Pancreas (tissue), 10 donors: ENCODE results near the gene CAB39L. TPM values are rescaled to one million over a fixed set of nuclear protein-coding genes. Genes with fewer than 3 reads are reported as not detected.

Experiments used
- ATAC-seq, 4 donors: fragments of 200-7000 bp; cut with Tn5 transposase; one replicate each; pipeline versions ENCODE4 v1.8.0 to v1.9.1; 2020; ENCODE audit warnings: mild to moderate bottlenecking in 4 of 4, moderate library complexity in 4 of 4
- DNase-seq, 6 donors: peaks; one replicate each; pipeline ENCODE4 v3.0.0-alpha.2; 2020
- FAIRE-seq: peaks from 2 replicates; lab custom pipeline; 2012; peaks lifted over from hg19 to GRCh38; lab: Jason Lieb, UNC
- H3K27ac ChIP-seq, 4 donors: fragments of 200-600 bp; sonication (generic); 1 replicate in 3 of 4; 2 replicates in 1 of 4; pipeline versions ENCODE4 v1.5.0 to v1.8.0; 2020
- H3K27me3 ChIP-seq, 4 donors: fragments of 200-600 bp; one replicate each; pipeline ENCODE4 v1.8.0; 2021
- H3K36me3 ChIP-seq, 3 donors: fragments of 200-600 bp; sonication (generic) in 1 of 3; one replicate each; pipeline versions ENCODE4 v1.5.0 to v1.8.0; 2020 to 2021
- H3K4me1 ChIP-seq, 3 donors: fragments of 200-600 bp; one replicate each; pipeline ENCODE4 v1.8.0; 2021
- H3K4me3 ChIP-seq, 4 donors: fragments of 200-600 bp; sonication (generic) in 2 of 4; one replicate each; pipeline versions ENCODE4 v1.5.0 to v1.8.0; 2020 to 2021
- H3K9me3 ChIP-seq, 4 donors: fragments of 200-600 bp; one replicate each; pipeline ENCODE4 v1.8.0; 2021
- WGBS, 2 donors: extraction: QIAGEN DNeasy Blood & Tissue Kit; methylation state at CpG; one replicate each; pipeline ENCODE4 v1.1.7; 2013; 5-methylcytosine and 5-hydroxymethylcytosine counted together
- intact Hi-C, 3 donors: fragments of 100-400 bp; cut with DNase I; formaldehyde crosslinking; loops; one replicate each; pipeline versions ENCODE4 v1.11.1 to v1.14.2; 2022
- polyA plus RNA-seq, 2 donors: library from polyadenylated mRNA; stranded (reverse); fragments of 200-250 nt; gene quantifications; one replicate each; pipeline ENCODE4 v1.2.3, GENCODE V29; 2013
- total RNA-seq, 6 donors: library from RNA; stranded (reverse); fragmentation: NEBNext Ultra II Directional in 4 of 6; extraction: Animal tissue kit (Norgen Biotek cat#: 25700) in 4 of 6; gene quantifications; one replicate each; pipeline versions ENCODE4 v1.2.1 to v1.2.4, GENCODE V29; 2021 to 2023
- TF ChIP-seq, protein P1 (sequence below), 4 donors: fragments of 200-600 bp; sonication (generic) in 3 of 4; IDR thresholded peaks; one replicate each; pipeline versions ENCODE4 v1.5.0 to v1.8.0; 2021; ENCODE audit warnings: antibody characterized with exemption in 4 of 4
- donor health status: healthy with polysubstance abuse.
- donor health status: DM: no; HTN: no; CAD: no; lungs with moderate emphysema.
- donor health status: DM: no; HTN: no; CAD: no.
- donor health status: control.
- donor health status: control.
- donor health status: Bipolar disorder and iron deficiency.
- donor health status: DM: yes; HTN: yes; CAD: no.
- donor health status: DM: no; HTN: no; CAD: no.
- donor health status: DM: no; HTN: no; CAD: no.
- donor health status: DM: yes; HTN: yes; CAD: no.

CAB39L gene
- total and polyA plus RNA-seq, 8 donors = 2.7 to 8.4 (median 5.0) TPM

DNA sequence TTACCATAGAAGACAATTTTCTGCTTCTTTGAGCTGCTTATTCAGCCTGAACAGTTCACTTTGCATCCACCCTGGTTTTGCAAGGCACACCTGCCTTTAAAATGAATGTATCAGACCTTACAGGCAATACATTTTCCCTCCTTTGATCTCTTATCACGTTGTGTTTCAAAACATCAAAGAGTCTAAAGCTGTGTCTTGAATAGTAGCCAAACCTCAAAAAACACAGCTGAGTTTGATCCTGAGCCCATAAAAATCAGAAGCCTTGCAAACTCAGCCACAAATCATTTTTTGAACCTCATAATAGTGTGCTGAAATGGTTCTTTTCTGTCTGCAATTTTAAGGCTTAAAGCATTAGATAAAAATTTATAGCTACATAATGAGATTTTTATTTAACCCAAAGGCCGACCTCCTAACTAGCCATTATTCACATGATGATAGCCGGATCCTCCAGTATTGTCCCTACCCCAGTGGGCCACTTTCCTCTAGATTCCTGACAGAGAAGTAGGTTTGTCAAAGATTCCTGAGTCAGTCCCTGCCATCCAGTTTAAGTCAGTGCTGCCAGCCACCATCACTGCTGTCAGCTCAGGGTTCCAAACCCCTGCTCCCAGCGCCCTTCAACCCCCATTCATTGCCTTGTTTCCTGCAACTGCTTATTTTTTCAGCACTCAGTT is 71.8 kb downstream of the CAB39L start:
- no peaks in the 10 kb centered on the region for H3K36me3 ChIP-seq
- TF ChIP-seq, protein P1, sequence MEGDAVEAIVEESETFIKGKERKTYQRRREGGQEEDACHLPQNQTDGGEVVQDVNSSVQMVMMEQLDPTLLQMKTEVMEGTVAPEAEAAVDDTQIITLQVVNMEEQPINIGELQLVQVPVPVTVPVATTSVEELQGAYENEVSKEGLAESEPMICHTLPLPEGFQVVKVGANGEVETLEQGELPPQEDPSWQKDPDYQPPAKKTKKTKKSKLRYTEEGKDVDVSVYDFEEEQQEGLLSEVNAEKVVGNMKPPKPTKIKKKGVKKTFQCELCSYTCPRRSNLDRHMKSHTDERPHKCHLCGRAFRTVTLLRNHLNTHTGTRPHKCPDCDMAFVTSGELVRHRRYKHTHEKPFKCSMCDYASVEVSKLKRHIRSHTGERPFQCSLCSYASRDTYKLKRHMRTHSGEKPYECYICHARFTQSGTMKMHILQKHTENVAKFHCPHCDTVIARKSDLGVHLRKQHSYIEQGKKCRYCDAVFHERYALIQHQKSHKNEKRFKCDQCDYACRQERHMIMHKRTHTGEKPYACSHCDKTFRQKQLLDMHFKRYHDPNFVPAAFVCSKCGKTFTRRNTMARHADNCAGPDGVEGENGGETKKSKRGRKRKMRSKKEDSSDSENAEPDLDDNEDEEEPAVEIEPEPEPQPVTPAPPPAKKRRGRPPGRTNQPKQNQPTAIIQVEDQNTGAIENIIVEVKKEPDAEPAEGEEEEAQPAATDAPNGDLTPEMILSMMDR (IDR thresholded peaks at IDR 0.05) = no peak
- intact Hi-C loops = no loop called here
- WGBS, 2 donors = 59 to 64% methylated on average over 4 of the region's 4 CpGs
- H3K27me3 ChIP-seq = no peaks in the 10 kb centered on the region
- no peaks in the 10 kb centered on the region for H3K9me3 ChIP-seq
- peak in 3 of 4 donors; percentile 41 to 86 (median 58) for ATAC-seq
- no peak overlapping the region for H3K27ac ChIP-seq
- no peak overlapping the region for H3K4me3 ChIP-seq
- no peak for FAIRE-seq
- no peak for DNase-seq
- H3K4me1 ChIP-seq = peaks cover 0 to 5% (median 4%) of the 10 kb centered on the region in 3 donors

DNA sequence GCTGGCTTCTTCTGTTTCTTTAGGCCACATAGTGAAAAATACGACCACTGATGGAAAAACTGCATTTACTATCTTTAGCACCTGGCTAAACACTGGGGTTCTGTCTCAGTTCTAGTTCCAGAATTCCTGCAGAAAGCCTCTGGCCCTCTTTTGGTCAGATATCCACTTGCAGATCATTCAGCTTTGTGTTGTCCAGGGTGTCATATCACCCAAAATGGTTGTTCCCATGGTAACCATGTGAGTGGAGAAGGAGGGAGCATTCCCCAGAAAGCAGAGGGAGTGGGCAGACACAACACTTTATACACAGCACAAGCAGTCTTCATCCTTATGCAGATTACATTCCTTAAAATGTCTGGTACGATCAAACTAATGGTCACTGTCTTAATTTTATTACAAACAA is 73.5 kb downstream of the CAB39L start:
- no peak overlapping the region for H3K4me3 ChIP-seq
- no peak for DNase-seq

DNA sequence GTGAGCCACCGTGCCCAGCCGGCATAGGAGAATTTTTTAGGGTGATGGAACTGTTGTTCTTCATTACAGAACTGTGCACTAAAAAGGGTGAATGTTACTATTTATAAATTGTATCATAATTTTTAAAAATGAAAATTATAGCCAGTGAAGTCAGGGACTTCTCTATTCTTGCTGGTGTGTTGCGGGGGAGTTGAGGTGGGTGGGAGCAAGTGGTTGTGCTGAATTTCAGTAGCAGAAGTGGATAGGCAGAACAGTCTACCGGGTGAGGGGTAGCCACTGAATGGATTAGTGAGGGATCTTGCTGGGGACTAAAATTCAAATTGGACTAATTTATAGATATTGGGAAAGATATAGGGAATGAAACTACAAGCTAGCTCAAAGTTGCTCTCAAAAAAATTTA is 74.0 kb downstream of the CAB39L start:
- intact Hi-C loops = no loop called here
- Histone ChIP-seq H3K4me3 (no peak overlapping the region), H3K9me3 (no peaks in the 10 kb centered on the region), H3K27me3 (no peaks in the 10 kb centered on the region), H3K36me3 (no peaks in the 10 kb centered on the region), H3K4me1 (peaks cover 0 to 5% (median 5%) of the 10 kb centered on the region in 3 donors), H3K27ac (no peak overlapping the region)
- ATAC-seq (no peak), DNase-seq (no peak), FAIRE-seq (no peak)
- TF ChIP-seq, protein P1 (IDR thresholded peaks at IDR 0.05) = no peak
- WGBS, 2 donors = 95 to 97% methylated on average over 4 of the region's 4 CpGs

More for the DNA sequence above, 73.5 kb downstream of the CAB39L start:
- Histone ChIP-seq H3K4me1 (peaks cover 0 to 5% (median 5%) of the 10 kb centered on the region in 3 donors), H3K36me3 (no peaks in the 10 kb centered on the region), H3K9me3 (no peaks in the 10 kb centered on the region), H3K27ac (no peak overlapping the region), H3K27me3 (no peaks in the 10 kb centered on the region)
- 74 to 75% methylated on average over 2 of the region's 2 CpGs for WGBS, 2 donors
- ATAC-seq (no peak), FAIRE-seq (no peak)
- TF ChIP-seq, protein P1 (IDR thresholded peaks at IDR 0.05) = no peak
- intact Hi-C loops = no loop called here

DNA sequence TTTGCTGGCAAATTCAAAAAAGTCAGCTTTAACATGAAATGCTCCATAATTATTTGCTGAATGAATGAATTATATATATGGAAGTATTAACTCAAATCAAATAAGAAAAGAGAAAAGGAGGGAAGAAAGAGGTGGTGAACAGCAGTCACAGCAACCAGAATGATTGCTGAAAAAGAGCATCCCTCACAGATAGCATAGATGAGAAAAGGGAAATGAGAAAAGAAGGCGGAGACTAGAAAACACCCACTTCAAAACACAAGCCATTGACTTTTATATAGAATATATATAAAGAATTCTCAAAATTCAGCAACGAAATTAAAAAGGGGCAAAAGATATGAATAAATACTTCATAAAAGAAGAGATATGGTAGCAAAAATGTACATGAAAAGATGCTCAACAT is 75.2 kb downstream of the CAB39L start:
- Histone ChIP-seq H3K36me3 (no peaks in the 10 kb centered on the region), H3K27ac (no peak overlapping the region), H3K27me3 (no peaks in the 10 kb centered on the region), H3K4me1 (peaks cover 0 to 5% (median 5%) of the 10 kb centered on the region in 3 donors), H3K9me3 (peaks cover 0 to 4% (median 0%) of the 10 kb centered on the region in 4 donors), H3K4me3 (no peak overlapping the region)
- TF ChIP-seq, protein P1 (IDR thresholded peaks at IDR 0.05) = no peak
- FAIRE-seq (no peak), DNase-seq (no peak), ATAC-seq (no peak)
- intact Hi-C loops = no loop called here
- WGBS, 2 donors = 85 to 90% methylated on average over 2 of the region's 2 CpGs
